BJ (cell line): Measurements from ENCODE around the gene PCDHGB6. TPM values are rescaled to one million over a fixed set of nuclear protein-coding genes. Genes with fewer than 3 reads are reported as not detected.
"Not testable (repeated sequence)": the region's sequence is repeated elsewhere in the genome, so short reads cannot be mapped to it uniquely, and the experiment has no call there.

Experiments
- CTCF ChIA-PET: fragments of 350-600 bp; formaldehyde crosslinking; extraction: SDS; loops from one replicate; lab custom pipeline; 2021; ENCODE audit warnings: antibody characterized with exemption, inconsistent platforms; lab: Yijun Ruan, JAX
- POLR2A ChIA-PET: fragments of 300-600 bp; sonication (Branson Sonifier 250); formaldehyde crosslinking; extraction: SDS; loops from one replicate; lab custom pipeline; 2021; ENCODE audit warnings: antibody characterized with exemption; lab: Charles Lee
- DNase-seq: peaks from one replicate; pipeline ENCODE4 v3.0.0-alpha.2; 2011; ENCODE audit warnings: low read depth
- H3K27me3 ChIP-seq: 2 replicates; pipeline ENCODE4 v1.6.0; 2011; ENCODE audit warnings: low read length; ENCODE audit not compliant: control insufficient read depth, insufficient read depth
- H3K36me3 ChIP-seq: 2 replicates; pipeline ENCODE4 v1.5.1; 2011; ENCODE audit warnings: low read length; ENCODE audit not compliant: control insufficient read depth, insufficient read depth
- H3K4me3 ChIP-seq: 2 replicates; pipeline ENCODE4 v1.5.1; 2011; ENCODE audit warnings: low read depth, mild to moderate bottlenecking, control low read depth, low read length
- CTCF ChIP-seq: IDR thresholded peaks from 2 replicates; pipeline ENCODE4 v1.5.1; 2011; ENCODE audit warnings: low read depth, mild to moderate bottlenecking, control low read depth, inconsistent platforms, low read length, moderate library complexity; ENCODE audit not compliant: insufficient read depth
- polyA plus RNA-seq: library from polyadenylated mRNA; depleted of rRNA; stranded (reverse); fragments of >200 nt; gene quantifications from 2 replicates; pipeline ENCODE4 v1.2.3, GENCODE V29; 2011

PCDHGB6 gene
- polyA plus RNA-seq, 1 experiment: 1.5 TPM

GRCh38 chr5:141373673-141374317, 34.0 kb upstream of the PCDHGB6 start, which contains the start of gene PCDHGA6:
Gene PCDHGA6, plus strand, starts transcription at chr5:141373891. Its CDS starts 193 bp downstream, at chr5:141374084.
- POLR2A ChIA-PET: no interaction called here
- no peak for DNase-seq

GRCh38 chr5:141374627-141375026, 33.2 kb upstream of the PCDHGB6 start:
- no peak for DNase-seq
- Histone ChIP-seq H3K4me3 (no peak overlapping the region), H3K27me3 (no peaks in the 10 kb centered on the region; the same call in 1 of the 2 replicates), H3K36me3 (no peaks in the 10 kb centered on the region)
- ChIA-PET CTCF (interaction anchor here (0.9 to 2.2 kb wide), 16 partner anchors 10 to 193 kb away, joined by 3 to 14 read pairs (median 4); partner anchors contain the start of genes PCDHGA10, PCDHGA11, PCDHGA4 and PCDHGA5), POLR2A (no interaction called here)
- TF ChIP-seq CTCF: no peak

More at GRCh38 chr5:141373673-141374317, 34.0 kb upstream of the PCDHGB6 start, which contains the start of gene PCDHGA6:
- CTCF ChIA-PET: interaction anchor here (0.9 to 2.2 kb wide), 13 partner anchors 10 to 192 kb away, joined by 3 to 14 read pairs (median 4); partner anchors contain the start of genes PCDHGA11, PCDHGA4, PCDHGA5 and PCDHGB6
- Histone ChIP-seq H3K36me3 (no peaks in the 10 kb centered on the region), H3K4me3 (peak within 1 kb of the TSS; percentile 30), H3K27me3 (no peaks in the 10 kb centered on the region; the same call in 1 of the 2 replicates)
- peak; percentile 56; the same call in 1 of the 2 replicates for TF ChIP-seq CTCF

- H3K36me3 ChIP-seq, DNase-seq, POLR2A ChIA-PET, H3K4me3 ChIP-seq, H3K27me3 ChIP-seq: not testable (repeated sequence)
- CTCF ChIA-PET: interaction anchor here (0.9 to 1.9 kb wide), 5 partner anchors 11 to 192 kb away, joined by 3 to 7 read pairs (median 4); partner anchors contain the start of gene TAF7
These were observed 32.2 kb upstream of the PCDHGB6 start for GRCh38 chr5:141375444-141376155.

GRCh38 chr5:141382469-141383294, 25.1 kb upstream of the PCDHGB6 start, which contains the start of gene PCDHGA7:
Gene PCDHGA7, plus strand, starts transcription at chr5:141382742. Its CDS starts 158 bp downstream, at chr5:141382900.
- POLR2A ChIA-PET: interaction anchor here (0.6 kb wide), 1 partner anchor 135 kb away, joined by 8 read pairs; no protein-coding TSS in a partner anchor
- CTCF ChIA-PET: interaction anchor here (0.8 to 1.6 kb wide), 8 partner anchors 12 to 183 kb away, joined by 3 to 11 read pairs (median 4); partner anchors contain the start of genes PCDHGA2, PCDHGA5, PCDHGB5 and TAF7
- H3K27me3 ChIP-seq: no peaks in the 10 kb centered on the region
- no peaks in the 10 kb centered on the region; the same call in 1 of the 2 replicates for H3K36me3 ChIP-seq
- TF ChIP-seq CTCF: peak; percentile 68
- no peak for DNase-seq
- peak within 1 kb of the TSS; percentile 54 for H3K4me3 ChIP-seq

GRCh38 chr5:141383345-141383744, 24.5 kb upstream of the PCDHGB6 start:
- ChIA-PET POLR2A (interaction anchor here (0.6 kb wide), 1 partner anchor 135 kb away, joined by 8 read pairs; no protein-coding TSS in a partner anchor), CTCF (interaction anchor here (0.8 to 1.6 kb wide), 8 partner anchors 12 to 183 kb away, joined by 3 to 11 read pairs (median 4); partner anchors contain the start of genes PCDHGA2, PCDHGA5, PCDHGB5 and TAF7)
- H3K4me3 ChIP-seq: peak overlapping the region; percentile 54
- H3K27me3 ChIP-seq: no peaks in the 10 kb centered on the region
- no peak for TF ChIP-seq CTCF
- H3K36me3 ChIP-seq: no peaks in the 10 kb centered on the region; the same call in 1 of the 2 replicates
- no peak for DNase-seq
